Measurements from ENCODE around the gene MBNL2. TPM values are rescaled to one million over a fixed set of nuclear protein-coding genes. Genes with fewer than 3 reads are reported as not detected.

Gene MBNL2
- total and polyA plus RNA-seq, 8 donors, result 8.9 to 66.5 (median 37.7) TPM

DNA sequence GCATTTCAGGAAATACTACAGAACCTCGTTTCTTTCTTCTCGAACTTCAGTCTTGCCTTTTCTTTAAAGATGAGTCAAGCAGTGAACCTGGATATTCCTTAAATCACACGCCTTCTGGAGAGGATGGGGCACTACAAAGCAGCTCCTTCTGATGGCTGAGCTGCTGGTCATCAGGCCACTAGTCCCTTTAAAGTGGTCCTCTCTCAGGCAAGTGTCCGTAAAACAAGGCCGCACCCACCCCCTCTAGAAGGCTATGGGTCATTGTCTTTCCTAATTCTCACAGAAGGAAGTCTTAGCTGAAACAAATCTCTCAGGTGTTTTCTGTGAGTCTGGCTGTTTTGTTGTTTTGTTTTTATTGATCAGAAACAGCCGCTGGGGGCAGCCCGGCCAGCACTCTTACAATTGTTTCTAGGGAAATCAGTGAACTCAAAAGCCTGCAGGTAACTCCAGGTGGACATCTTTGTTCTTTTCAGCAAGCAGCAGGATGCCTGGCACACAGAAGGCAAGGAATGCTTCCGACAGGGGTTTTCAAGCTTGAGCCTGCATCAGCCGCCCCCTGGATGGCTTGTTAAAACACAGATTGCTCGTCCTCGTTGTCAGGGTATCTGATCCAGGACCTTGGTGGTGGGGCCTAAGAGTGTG lies 45.4 kb downstream of the MBNL2 start:
- intact Hi-C loops (cut with DNase I), result no loop called here
- Histone ChIP-seq H3K9me3 (no peaks in the 10 kb centered on the region), H3K4me3 (no peak overlapping the region), H3K4me1 (peaks cover 11 to 31% (median 12%) of the 10 kb centered on the region in 3 donors), H3K27me3 (no peaks in the 10 kb centered on the region), H3K36me3 (no peaks in the 10 kb centered on the region), H3K27ac (no peak overlapping the region)
- FAIRE-seq, result no peak
- TF ChIP-seq, protein P1, sequence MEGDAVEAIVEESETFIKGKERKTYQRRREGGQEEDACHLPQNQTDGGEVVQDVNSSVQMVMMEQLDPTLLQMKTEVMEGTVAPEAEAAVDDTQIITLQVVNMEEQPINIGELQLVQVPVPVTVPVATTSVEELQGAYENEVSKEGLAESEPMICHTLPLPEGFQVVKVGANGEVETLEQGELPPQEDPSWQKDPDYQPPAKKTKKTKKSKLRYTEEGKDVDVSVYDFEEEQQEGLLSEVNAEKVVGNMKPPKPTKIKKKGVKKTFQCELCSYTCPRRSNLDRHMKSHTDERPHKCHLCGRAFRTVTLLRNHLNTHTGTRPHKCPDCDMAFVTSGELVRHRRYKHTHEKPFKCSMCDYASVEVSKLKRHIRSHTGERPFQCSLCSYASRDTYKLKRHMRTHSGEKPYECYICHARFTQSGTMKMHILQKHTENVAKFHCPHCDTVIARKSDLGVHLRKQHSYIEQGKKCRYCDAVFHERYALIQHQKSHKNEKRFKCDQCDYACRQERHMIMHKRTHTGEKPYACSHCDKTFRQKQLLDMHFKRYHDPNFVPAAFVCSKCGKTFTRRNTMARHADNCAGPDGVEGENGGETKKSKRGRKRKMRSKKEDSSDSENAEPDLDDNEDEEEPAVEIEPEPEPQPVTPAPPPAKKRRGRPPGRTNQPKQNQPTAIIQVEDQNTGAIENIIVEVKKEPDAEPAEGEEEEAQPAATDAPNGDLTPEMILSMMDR (IDR thresholded peaks at IDR 0.05), result no peak
- ATAC-seq, result no peak
- no peak for DNase-seq
- WGBS, 2 donors, result 77 to 85% methylated on average over 11 of the region's 11 CpGs

DNA sequence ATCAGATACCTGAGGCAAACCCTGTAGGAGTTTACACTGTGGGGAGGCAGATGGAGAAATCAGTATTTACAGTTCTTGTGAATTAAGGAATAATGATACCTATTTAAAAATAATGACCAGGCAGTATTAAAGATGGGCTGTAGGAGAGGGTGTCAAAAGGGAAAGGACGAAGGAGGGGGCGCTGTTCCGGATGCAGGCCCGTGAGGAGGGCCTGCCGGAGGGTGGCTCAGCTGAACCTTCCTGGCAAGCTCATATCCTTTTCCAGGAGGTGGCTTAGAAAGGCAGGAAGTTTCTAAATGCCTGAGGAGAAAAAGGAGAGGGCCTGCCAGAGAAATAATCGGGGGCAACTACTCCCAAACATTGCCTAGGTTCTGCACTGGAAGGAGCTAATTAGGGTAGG lies 46.6 kb downstream of the MBNL2 start:
- FAIRE-seq (no peak), ATAC-seq (no peak), DNase-seq (no peak)
- H3K36me3 ChIP-seq, result no peaks in the 10 kb centered on the region
- intact Hi-C loops (cut with DNase I), result no loop called here
- H3K9me3 ChIP-seq, result no peaks in the 10 kb centered on the region
- H3K4me3 ChIP-seq, result no peak overlapping the region
- TF ChIP-seq, protein P1 (IDR thresholded peaks at IDR 0.05), result no peak
- peaks cover 11 to 36% (median 13%) of the 10 kb centered on the region in 3 donors for H3K4me1 ChIP-seq
- 90 to 93% methylated on average over 6 of the region's 6 CpGs for WGBS, 2 donors
- H3K27ac ChIP-seq, result no peak overlapping the region
- H3K27me3 ChIP-seq, result no peaks in the 10 kb centered on the region

DNA sequence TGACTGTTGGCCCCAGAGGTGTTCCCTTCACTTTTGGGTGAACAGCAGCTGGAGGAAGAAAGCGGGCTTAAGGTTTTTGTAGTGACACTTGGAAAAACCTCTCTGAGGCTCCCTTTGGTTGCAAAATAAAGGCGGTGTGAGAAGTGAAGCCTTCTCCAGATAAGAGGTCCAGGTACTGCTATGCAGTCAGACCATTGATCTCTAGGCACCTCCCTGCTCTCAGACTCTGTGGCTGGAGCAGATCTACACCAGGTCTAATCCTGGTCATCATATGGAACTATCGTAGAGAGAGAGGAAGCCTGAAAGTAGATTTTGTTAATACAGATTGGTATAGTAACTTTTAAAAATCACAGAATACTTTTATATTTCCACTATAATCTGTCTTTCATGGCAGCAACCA lies 47.5 kb downstream of the MBNL2 start:
- no peak overlapping the region for H3K4me3 ChIP-seq
- 77 to 85% methylated on average over 3 of the region's 3 CpGs for WGBS, 2 donors
- H3K9me3 ChIP-seq, result no peaks in the 10 kb centered on the region
- TF ChIP-seq, protein P1 (IDR thresholded peaks at IDR 0.05), result no peak
- no peak for DNase-seq
- no peaks in the 10 kb centered on the region for H3K36me3 ChIP-seq
- H3K27ac ChIP-seq, result peak overlapping the region in 1 of 4 donors; percentile 17
- no peak for FAIRE-seq
- H3K27me3 ChIP-seq, result no peaks in the 10 kb centered on the region
- intact Hi-C loops (cut with DNase I), result no loop called here
- peak in 1 of 4 donors; percentile 18 for ATAC-seq
- H3K4me1 ChIP-seq, result peaks cover 11 to 39% (median 20%) of the 10 kb centered on the region in 3 donors

DNA sequence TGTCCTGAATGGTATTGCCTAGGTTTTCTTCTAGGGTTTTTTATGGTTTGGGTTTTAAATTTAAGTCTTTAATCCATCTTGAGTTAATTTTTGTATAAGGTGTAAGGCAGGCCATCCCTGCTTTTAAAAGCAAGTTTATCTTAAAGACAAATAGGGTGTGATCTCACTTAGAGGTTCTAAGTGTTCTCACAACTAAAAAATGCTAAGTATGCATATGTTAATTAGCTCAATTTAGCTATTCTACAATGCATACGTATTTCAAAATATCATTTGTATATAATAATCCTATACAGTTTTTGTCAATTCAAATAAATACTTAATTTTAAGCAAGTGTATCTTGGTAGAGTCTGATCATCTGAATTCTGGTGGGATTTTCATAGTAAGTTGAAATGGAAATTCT lies 50.4 kb downstream of the MBNL2 start:
- intact Hi-C loops (cut with DNase I), result no loop called here
- ATAC-seq (no peak), DNase-seq (no peak), FAIRE-seq (no peak)
- no peaks in the 10 kb centered on the region for H3K9me3 ChIP-seq
- 84 to 92% methylated on average over 1 of the region's 1 CpG for WGBS, 2 donors
- TF ChIP-seq, protein P1 (IDR thresholded peaks at IDR 0.05), result no peak
- H3K4me1 ChIP-seq, result peaks cover 22 to 48% (median 36%) of the 10 kb centered on the region in 3 donors
- no peaks in the 10 kb centered on the region for H3K27me3 ChIP-seq
- H3K4me3 ChIP-seq, result no peak overlapping the region
- H3K36me3 ChIP-seq, result no peaks in the 10 kb centered on the region
- no peak overlapping the region for H3K27ac ChIP-seq

DNA sequence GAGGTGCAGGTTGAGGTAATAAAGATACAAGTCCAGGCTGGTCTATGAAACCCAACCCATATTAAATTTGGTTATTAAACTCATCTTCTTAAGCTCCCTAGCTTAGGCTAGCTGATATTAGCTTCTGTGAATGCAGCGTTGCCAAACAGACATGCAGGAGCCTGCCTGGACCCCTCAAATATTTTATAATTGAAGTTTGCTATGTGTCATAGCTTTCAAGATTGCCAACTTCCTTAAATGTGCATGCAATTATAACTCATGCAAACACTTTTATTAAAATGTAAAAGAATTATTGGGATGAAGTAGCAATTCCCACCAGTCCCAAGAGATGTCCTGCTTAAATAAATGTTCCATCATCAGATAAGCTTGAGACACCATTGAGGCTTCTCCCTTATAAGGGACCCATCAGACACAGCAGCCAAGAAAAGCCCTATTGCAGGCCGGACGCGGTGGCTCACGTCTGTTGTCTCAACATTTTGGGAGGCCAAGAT lies 51.3 kb downstream of the MBNL2 start:
- no peaks in the 10 kb centered on the region for H3K36me3 ChIP-seq
- TF ChIP-seq, protein P1 (IDR thresholded peaks at IDR 0.05), result no peak
- intact Hi-C loops (cut with DNase I), result no loop called here
- ATAC-seq (no peak), DNase-seq (no peak), FAIRE-seq (no peak)
- no peaks in the 10 kb centered on the region for H3K9me3 ChIP-seq
- H3K4me1 ChIP-seq, result peaks cover 22 to 53% (median 40%) of the 10 kb centered on the region in 3 donors
- WGBS, 2 donors, result 85 to 88% methylated on average over 5 of the region's 5 CpGs
- H3K4me3 ChIP-seq, result no peak overlapping the region
- H3K27ac ChIP-seq, result no peak overlapping the region
- no peaks in the 10 kb centered on the region for H3K27me3 ChIP-seq
